Stimulated activated memory B cell treated with anti-CD40 and anti-IgM and Interleukin-4, amounts not matched to agents 10 μg/mL and 1 μg/mL and 100 μg/mL, for 72 hours (primary cell): ENCODE results near the gene SPEG.

Experiments used
- ATAC-seq: fragments of 150-1000 bp; cut with Tn5 transposase; 2 replicates; pipeline ENCODE4 v1.10.0; 2021
- H3K27ac Mint-ChIP-seq: one replicate; pipeline ENCODE4 v1.8.0; 2022; ENCODE audit warnings: mild to moderate bottlenecking, mixed read lengths
- H3K27me3 Mint-ChIP-seq: one replicate; pipeline ENCODE4 v1.8.0; 2022; ENCODE audit warnings: mixed read lengths
- H3K36me3 Mint-ChIP-seq: one replicate; pipeline ENCODE4 v1.8.0; 2022; ENCODE audit warnings: mixed read lengths
- H3K4me1 Mint-ChIP-seq: one replicate; pipeline ENCODE4 v1.8.0; 2022; ENCODE audit warnings: mixed read lengths
- H3K4me3 Mint-ChIP-seq: one replicate; pipeline ENCODE4 v1.8.0; 2022; ENCODE audit warnings: mild to moderate bottlenecking, moderate library complexity, mixed read lengths
- H3K9me3 Mint-ChIP-seq: one replicate; pipeline ENCODE4 v1.8.0; 2022; ENCODE audit warnings: mixed read lengths

The SPEG gene

GRCh38 chr2:219507581-219508443, 73.2 kb downstream of the SPEG start:
- Mint-ChIP-seq H3K27ac (no peak overlapping the region), H3K36me3 (peaks cover 47% of the 10 kb centered on the region), H3K27me3 (peaks cover 50% of the 10 kb centered on the region), H3K9me3 (no peaks in the 10 kb centered on the region), H3K4me3 (no peak overlapping the region), H3K4me1 (peaks cover 26% of the 10 kb centered on the region)
- no peak for ATAC-seq

GRCh38 chr2:219508444-219508734, 73.7 kb downstream of the SPEG start:
- no peak for ATAC-seq
- H3K27me3 Mint-ChIP-seq, result peaks cover 55% of the 10 kb centered on the region
- H3K36me3 Mint-ChIP-seq, result peaks cover 46% of the 10 kb centered on the region
- H3K4me1 Mint-ChIP-seq, result peaks cover 31% of the 10 kb centered on the region
- no peak overlapping the region for H3K27ac Mint-ChIP-seq
- H3K9me3 Mint-ChIP-seq, result no peaks in the 10 kb centered on the region
- H3K4me3 Mint-ChIP-seq, result no peak overlapping the region

- Mint-ChIP-seq H3K27me3 (peaks cover 63% of the 10 kb centered on the region), H3K4me1 (peaks cover 39% of the 10 kb centered on the region), H3K4me3 (no peak overlapping the region), H3K36me3 (peaks cover 38% of the 10 kb centered on the region), H3K27ac (no peak overlapping the region), H3K9me3 (no peaks in the 10 kb centered on the region)
- peak; percentile 2 for ATAC-seq
Observed at GRCh38 chr2:219508971-219509779, 74.5 kb downstream of the SPEG start.

GRCh38 chr2:219509780-219510511, 75.3 kb downstream of the SPEG start:
- peaks cover 42% of the 10 kb centered on the region for H3K4me1 Mint-ChIP-seq
- H3K27me3 Mint-ChIP-seq, result peaks cover 71% of the 10 kb centered on the region
- H3K9me3 Mint-ChIP-seq, result no peaks in the 10 kb centered on the region
- H3K4me3 Mint-ChIP-seq, result peak overlapping the region; percentile 21
- no peak overlapping the region for H3K27ac Mint-ChIP-seq
- ATAC-seq, result peak; percentile 65
- peaks cover 30% of the 10 kb centered on the region for H3K36me3 Mint-ChIP-seq

- Mint-ChIP-seq H3K4me3 (peak overlapping the region; percentile 21), H3K9me3 (no peaks in the 10 kb centered on the region), H3K36me3 (peaks cover 24% of the 10 kb centered on the region), H3K27ac (no peak overlapping the region), H3K4me1 (peaks cover 42% of the 10 kb centered on the region), H3K27me3 (peaks cover 78% of the 10 kb centered on the region)
- no peak for ATAC-seq
Observed at GRCh38 chr2:219510512-219511135, 76.0 kb downstream of the SPEG start.

GRCh38 chr2:219511547-219512325, 77.1 kb downstream of the SPEG start:
- ATAC-seq, result no peak
- peaks cover 13% of the 10 kb centered on the region for H3K36me3 Mint-ChIP-seq
- H3K27ac Mint-ChIP-seq, result no peak overlapping the region
- no peaks in the 10 kb centered on the region for H3K9me3 Mint-ChIP-seq
- H3K27me3 Mint-ChIP-seq, result peaks cover 89% of the 10 kb centered on the region
- H3K4me1 Mint-ChIP-seq, result peaks cover 42% of the 10 kb centered on the region
- no peak overlapping the region for H3K4me3 Mint-ChIP-seq

GRCh38 chr2:219512524-219513216, 78.0 kb downstream of the SPEG start:
- ATAC-seq, result no peak
- H3K36me3 Mint-ChIP-seq, result peaks cover 6% of the 10 kb centered on the region
- peaks cover 94% of the 10 kb centered on the region for H3K27me3 Mint-ChIP-seq
- peaks cover 42% of the 10 kb centered on the region for H3K4me1 Mint-ChIP-seq
- H3K9me3 Mint-ChIP-seq, result no peaks in the 10 kb centered on the region
- H3K27ac Mint-ChIP-seq, result no peak overlapping the region
- H3K4me3 Mint-ChIP-seq, result no peak overlapping the region

- Mint-ChIP-seq H3K9me3 (no peaks in the 10 kb centered on the region), H3K36me3 (no peaks in the 10 kb centered on the region), H3K27ac (no peak overlapping the region), H3K4me3 (no peak overlapping the region), H3K27me3 (peaks cover 97% of the 10 kb centered on the region), H3K4me1 (peaks cover 42% of the 10 kb centered on the region)
- ATAC-seq, result no peak
Observed at GRCh38 chr2:219513787-219514186, 79.1 kb downstream of the SPEG start.

GRCh38 chr2:219514196-219514761, 79.6 kb downstream of the SPEG start, which contains the start of gene ASIC4:
TSS of gene ASIC4 (plus strand) at chr2:219514482. CDS start at chr2:219514725, 243 bp downstream.
- Mint-ChIP-seq H3K9me3 (no peaks in the 10 kb centered on the region), H3K27ac (no peak within 1 kb of the TSS), H3K36me3 (no peaks in the 10 kb centered on the region), H3K4me3 (no peak within 1 kb of the TSS), H3K27me3 (peaks cover 100% of the 10 kb centered on the region), H3K4me1 (peaks cover 41% of the 10 kb centered on the region)
- no peak for ATAC-seq

GRCh38 chr2:219514836-219515235, 80.2 kb downstream of the SPEG start:
- ATAC-seq, result peak; percentile 28
- H3K27ac Mint-ChIP-seq, result no peak overlapping the region
- H3K9me3 Mint-ChIP-seq, result no peaks in the 10 kb centered on the region
- H3K27me3 Mint-ChIP-seq, result peaks cover 99% of the 10 kb centered on the region
- no peaks in the 10 kb centered on the region for H3K36me3 Mint-ChIP-seq
- peaks cover 36% of the 10 kb centered on the region for H3K4me1 Mint-ChIP-seq
- no peak overlapping the region for H3K4me3 Mint-ChIP-seq

GRCh38 chr2:219515874-219516629, 81.4 kb downstream of the SPEG start:
- no peak overlapping the region for H3K27ac Mint-ChIP-seq
- H3K27me3 Mint-ChIP-seq, result peaks cover 98% of the 10 kb centered on the region
- ATAC-seq, result no peak
- peaks cover 25% of the 10 kb centered on the region for H3K4me1 Mint-ChIP-seq
- no peak overlapping the region for H3K4me3 Mint-ChIP-seq
- H3K36me3 Mint-ChIP-seq, result no peaks in the 10 kb centered on the region
- no peaks in the 10 kb centered on the region for H3K9me3 Mint-ChIP-seq

- Mint-ChIP-seq H3K27me3 (peaks cover 98% of the 10 kb centered on the region), H3K36me3 (no peaks in the 10 kb centered on the region), H3K27ac (no peak overlapping the region), H3K4me3 (no peak overlapping the region), H3K9me3 (no peaks in the 10 kb centered on the region), H3K4me1 (peaks cover 26% of the 10 kb centered on the region)
- ATAC-seq, result no peak
Observed at GRCh38 chr2:219516888-219517287, 82.2 kb downstream of the SPEG start.
